IMR-90 (cell line): ENCODE data around the gene GGT6. TPM values are rescaled to one million over a fixed set of nuclear protein-coding genes. Genes with fewer than 3 reads are reported as not detected.

Source experiments
- ATAC-seq: fragments of 200-7000 bp; cut with Tn5 transposase; 2 replicates; pipeline ENCODE4 v1.9.1; 2020; ENCODE audit warnings: low read depth, mild to moderate bottlenecking, moderate library complexity
- BruUV-seq: library from RNA; stranded (reverse); fragments of 400-500 nt; replicated peaks from 2 replicates; lab custom pipeline; 2021; lab: Mats Ljungman, UMichigan
- CTCF ChIA-PET: fragments of 300-600 bp; formaldehyde crosslinking; extraction: SDS; loops from one replicate; lab custom pipeline; 2021; ENCODE audit warnings: antibody characterized with exemption; lab: Yijun Ruan, JAX
- POLR2A ChIA-PET: fragments of 300-600 bp; sonication (Branson Sonifier 250); formaldehyde crosslinking; loops from one replicate; lab custom pipeline; 2022; ENCODE audit warnings: antibody characterized with exemption; ENCODE audit not compliant: unreplicated experiment; lab: Charles Lee
- DNase-seq: peaks from one replicate; pipeline ENCODE4 v3.0.0; 2013
- H2AFZ ChIP-seq: replicated peaks from 2 replicates; pipeline ENCODE3; 2013; ENCODE audit warnings: low read length, mild to moderate bottlenecking; ENCODE audit not compliant: poor library complexity
- H2AK5ac ChIP-seq: 2 replicates; pipeline ENCODE4 v1.6.1; 2013; ENCODE audit warnings: low read depth, low read length, inconsistent platforms
- H2AK9ac ChIP-seq: replicated peaks from 2 replicates; pipeline ENCODE3; 2013; ENCODE audit warnings: mild to moderate bottlenecking, low read depth, low read length, moderate library complexity; ENCODE audit not compliant: poor library complexity
- H2BK120ac ChIP-seq: 2 replicates; pipeline ENCODE4 v1.6.1; 2013; ENCODE audit warnings: low read depth, low read length, inconsistent platforms
- H2BK15ac ChIP-seq: 3 replicates; pipeline ENCODE4 v1.6.1; 2013; ENCODE audit warnings: low read depth, low read length, inconsistent platforms
- H2BK20ac ChIP-seq: 2 replicates; pipeline ENCODE4 v1.6.1; 2013; ENCODE audit warnings: low read depth, mild to moderate bottlenecking, inconsistent platforms, low read length, moderate library complexity
- H2BK5ac ChIP-seq: 2 replicates; pipeline ENCODE4 v1.6.1; 2013; ENCODE audit warnings: mild to moderate bottlenecking, low read depth, low read length, inconsistent platforms; ENCODE audit not compliant: poor library complexity, severe bottlenecking
- H3K14ac ChIP-seq: replicated peaks from 2 replicates; pipeline ENCODE4 v1.6.1; 2013; ENCODE audit warnings: low read depth, low read length, inconsistent platforms
- H3K18ac ChIP-seq: 2 replicates; pipeline ENCODE4 v1.6.1; 2013; ENCODE audit warnings: low read depth, low read length, control low read depth
- H3K23ac ChIP-seq: 2 replicates; pipeline ENCODE4 v1.6.1; 2013; ENCODE audit warnings: low read depth, low read length, inconsistent platforms
- H3K27ac ChIP-seq: 2 replicates; pipeline ENCODE4 v1.5.1; 2013; ENCODE audit warnings: mild to moderate bottlenecking, control low read depth, low read length; ENCODE audit not compliant: insufficient read depth
- H3K27me3 ChIP-seq: 2 replicates; pipeline ENCODE4 v1.6.1; 2013; ENCODE audit warnings: low read length; ENCODE audit not compliant: control insufficient read depth, insufficient read depth
- H3K36me3 ChIP-seq: 2 replicates; pipeline ENCODE4 v1.6.1; 2013; ENCODE audit warnings: low read length, mixed read lengths; ENCODE audit not compliant: control insufficient read depth, insufficient read depth
- H3K4ac ChIP-seq: 2 replicates; pipeline ENCODE4 v1.6.1; 2013; ENCODE audit warnings: low read depth, low read length, inconsistent platforms
- H3K4me1 ChIP-seq: 2 replicates; pipeline ENCODE4 v1.6.1; 2013; ENCODE audit warnings: low read length, mixed read lengths; ENCODE audit not compliant: control insufficient read depth, insufficient read depth
- H3K4me2 ChIP-seq: 2 replicates; pipeline ENCODE4 v1.6.1; 2013; ENCODE audit warnings: low read depth, mild to moderate bottlenecking, control low read depth, low read length, moderate library complexity
- H3K4me3 ChIP-seq: 2 replicates; pipeline ENCODE4 v1.5.1; 2013; ENCODE audit warnings: low read depth, mild to moderate bottlenecking, control low read depth, low read length, moderate library complexity; ENCODE audit not compliant: insufficient read depth
- H3K56ac ChIP-seq: 2 replicates; pipeline ENCODE4 v1.6.1; 2013; ENCODE audit warnings: low read length, inconsistent platforms; ENCODE audit not compliant: insufficient read depth; ENCODE audit errors: extremely low read depth
- H3K79me1 ChIP-seq, 2 experiments: 2 replicates each; pipeline ENCODE4 v1.6.1; 2013; ENCODE audit warnings: low read length in 2 of 2, inconsistent platforms in 1 of 2, low read depth in 1 of 2
- H3K9ac ChIP-seq: 2 replicates; pipeline ENCODE4 v1.6.1; 2013; ENCODE audit warnings: low read depth, low read length, control low read depth
- H3K9me1 ChIP-seq: 2 replicates; pipeline ENCODE4 v1.6.1; 2013; ENCODE audit warnings: low read length, inconsistent platforms; ENCODE audit not compliant: insufficient read depth
- H3K9me3 ChIP-seq: 2 replicates; pipeline ENCODE4 v1.6.1; 2013; ENCODE audit warnings: low read length; ENCODE audit not compliant: control insufficient read depth, insufficient read depth
- H4K20me1 ChIP-seq: 2 replicates; pipeline ENCODE4 v1.6.1; 2013; ENCODE audit warnings: low read length, inconsistent platforms; ENCODE audit not compliant: insufficient read depth
- H4K5ac ChIP-seq: 2 replicates; pipeline ENCODE4 v1.6.1; 2013; ENCODE audit warnings: mild to moderate bottlenecking, low read depth, low read length, control low read depth
- H4K8ac ChIP-seq, 2 experiments: 2 replicates each; pipeline ENCODE4 v1.6.1; 2013; ENCODE audit warnings: low read depth in 2 of 2, low read length in 2 of 2, control low read depth in 1 of 2, inconsistent platforms in 1 of 2
- H4K91ac ChIP-seq: 2 replicates; pipeline ENCODE4 v1.6.1; 2013; ENCODE audit warnings: low read depth, low read length, inconsistent platforms; ENCODE audit not compliant: insufficient read depth
- BHLHE40 ChIP-seq: fragments of 150-350 bp; IDR thresholded peaks from 2 replicates; pipeline ENCODE4 v1.6.1; 2016; ENCODE audit warnings: mild to moderate bottlenecking, low read depth, low read length
- CEBPB ChIP-seq: IDR thresholded peaks from 2 replicates; pipeline ENCODE4 v1.6.1; 2012; ENCODE audit warnings: low read depth, low read length, improper control_type of control experiment
- CHD1 ChIP-seq: IDR thresholded peaks from 2 replicates; pipeline ENCODE4 v1.6.1; 2012; ENCODE audit warnings: low read depth, low read length, improper control_type of control experiment
- CTCF ChIP-seq: conservative IDR thresholded peaks from 2 replicates; pipeline ENCODE4 v1.5.1; 2012; ENCODE audit warnings: mild to moderate bottlenecking, low read depth, low read length, improper control_type of control experiment
- ELK1 ChIP-seq: fragments of 150-350 bp; IDR thresholded peaks from 2 replicates; pipeline ENCODE4 v1.6.1; 2016; ENCODE audit warnings: low read depth, mild to moderate bottlenecking, low read length, moderate library complexity, borderline replicate concordance
- FOS ChIP-seq: fragments of 150-350 bp; IDR thresholded peaks from 2 replicates; pipeline ENCODE4 v1.6.1; 2016; ENCODE audit warnings: low read depth, low read length
- MAFK ChIP-seq: IDR thresholded peaks from 2 replicates; pipeline ENCODE4 v1.6.1; 2012; ENCODE audit warnings: low read depth, low read length, improper control_type of control experiment
- MAZ ChIP-seq: IDR thresholded peaks from 2 replicates; pipeline ENCODE4 v1.6.1; 2012; ENCODE audit warnings: low read depth, mild to moderate bottlenecking, low read length, improper control_type of control experiment, moderate library complexity, borderline replicate concordance
- MXI1 ChIP-seq: IDR thresholded peaks from 2 replicates; pipeline ENCODE4 v1.6.1; 2012; ENCODE audit warnings: low read depth, mild to moderate bottlenecking, low read length, moderate library complexity, borderline replicate concordance
- NFE2L2 ChIP-seq: fragments of 150-350 bp; IDR thresholded peaks from 2 replicates; pipeline ENCODE4 v1.6.1; 2016; ENCODE audit warnings: low read depth, mild to moderate bottlenecking, low read length
- POLR2A ChIP-seq: IDR thresholded peaks from 2 replicates; pipeline ENCODE4 v1.6.1; 2012; ENCODE audit warnings: mild to moderate bottlenecking, low read depth, low read length
- RAD21 ChIP-seq: IDR thresholded peaks from 2 replicates; pipeline ENCODE4 v1.6.1; 2012; ENCODE audit warnings: low read length, improper control_type of control experiment
- RCOR1 ChIP-seq: IDR thresholded peaks from 2 replicates; pipeline ENCODE4 v1.6.1; 2012; ENCODE audit warnings: mild to moderate bottlenecking, low read length, improper control_type of control experiment; ENCODE audit not compliant: insufficient replicate concordance
- RFX5 ChIP-seq: IDR thresholded peaks from 2 replicates; pipeline ENCODE4 v1.8.0; 2012; ENCODE audit warnings: low read depth, mild to moderate bottlenecking, low read length, moderate library complexity
- SMC3 ChIP-seq: fragments of 150-350 bp; IDR thresholded peaks from 2 replicates; pipeline ENCODE4 v1.6.1; 2016; ENCODE audit warnings: low read depth, mild to moderate bottlenecking, antibody characterized with exemption, low read length, moderate library complexity
- USF2 ChIP-seq: fragments of 150-350 bp; IDR thresholded peaks from 2 replicates; pipeline ENCODE4 v1.6.1; 2017; ENCODE audit warnings: mild to moderate bottlenecking, antibody characterized with exemption, low read length, low read depth
- WGBS, 2 experiments: methylation state at CpG; one replicate each; pipeline versions ENCODE4 v1.1.5 to v1.1.7; 2013; ENCODE audit warnings: missing lambda C conversion rate in 2 of 2; ENCODE audit not compliant: insufficient read length in 1 of 2; ENCODE audit errors: extremely low coverage in 2 of 2; 5-methylcytosine and 5-hydroxymethylcytosine counted together
- dilution Hi-C: fragments of 300-500 bp; cut with HindIII; formaldehyde crosslinking; loops from one replicate; pipeline ENCODE4 v1.14.3; 2018; ENCODE audit warnings: low sequenced_read_pairs; ENCODE audit not compliant: unreplicated experiment
- in situ Hi-C: fragments of 300-500 bp; cut with MboI; formaldehyde crosslinking; loops from 3 replicates; pipeline ENCODE4 v1.14.3; 2019; ENCODE audit warnings: low sequenced_read_pairs, inconsistent platforms, mixed read lengths
- intact Hi-C: fragments of 100-400 bp; cut with micrococcal nuclease; formaldehyde crosslinking; loops from 2 replicates; pipeline ENCODE4 v1.10.0; 2022
- polyA plus RNA-seq, 3 experiments: library from polyadenylated mRNA; depleted of rRNA; stranded (reverse); fragments of >200 nt; gene quantifications; 2 replicates each; pipeline ENCODE4 v1.2.3, GENCODE V29; 2012; ENCODE audit warnings: low replicate concordance in 1 of 3
- total RNA-seq: library from RNA; depleted of rRNA; stranded (reverse); fragments of >200 nt; gene quantifications from 2 replicates; pipeline ENCODE4 v1.2.3, GENCODE V29; 2012

GGT6 gene
- total and polyA plus RNA-seq, 2 of the 4 experiments (the other 2 are of a cell fraction), result not detected

GRCh38 chr17:4580291-4580690 is 19.9 kb upstream of the GGT6 start:
- no peaks in the 10 kb centered on the region for H4K20me1 ChIP-seq
- H3K4me1 ChIP-seq, result peaks cover 1% of the 10 kb centered on the region; the same call in 1 of the 2 replicates
- H2BK20ac ChIP-seq, result no peak overlapping the region
- ChIA-PET POLR2A (interaction anchor here (0.6 kb wide), 1 partner anchor 30 kb away, joined by 13 read pairs; no protein-coding TSS in a partner anchor), CTCF (no interaction called here)
- no peak overlapping the region for H3K18ac ChIP-seq
- H3K27ac ChIP-seq, result no peak overlapping the region
- H3K23ac ChIP-seq, result no peak overlapping the region
- BruUV-seq, result no TSS peak
- H2AK5ac ChIP-seq, result no peak overlapping the region
- H3K27me3 ChIP-seq, result peaks cover 60% of the 10 kb centered on the region
- dilution Hi-C loops (no loop called here), intact Hi-C loops (no loop called here), in situ Hi-C loops (no loop called here)
- H3K4me3 ChIP-seq, result no peak overlapping the region
- H2BK15ac ChIP-seq, result no peak overlapping the region
- no peak for TF ChIP-seq MAZ
- no peak for TF ChIP-seq RAD21
- TF ChIP-seq CTCF, result no peak
- no peak for TF ChIP-seq SMC3
- TF ChIP-seq FOS, result no peak
- no peak for TF ChIP-seq MAFK
- no peak for TF ChIP-seq RCOR1
- TF ChIP-seq CHD1, result no peak
- no peak for TF ChIP-seq MXI1
- no peak for TF ChIP-seq BHLHE40
- no peak for TF ChIP-seq NFE2L2
- no peak for TF ChIP-seq CEBPB
- no peak for TF ChIP-seq POLR2A
- no peak for TF ChIP-seq RFX5
- no peak for TF ChIP-seq USF2
- no peak for TF ChIP-seq ELK1
- no peak overlapping the region for H2AFZ ChIP-seq
- no peaks in the 10 kb centered on the region for H3K36me3 ChIP-seq
- H2BK120ac ChIP-seq, result no peak overlapping the region
- no peak overlapping the region for H3K4me2 ChIP-seq
- H3K9ac ChIP-seq, result no peak overlapping the region
- H3K9me1 ChIP-seq, result no peaks in the 10 kb centered on the region
- H4K5ac ChIP-seq, result no peak overlapping the region
- no peak for DNase-seq
- no peak overlapping the region for H2AK9ac ChIP-seq
- H2BK5ac ChIP-seq, result no peak overlapping the region
- H4K91ac ChIP-seq, result no peak overlapping the region
- no peak for ATAC-seq
- no peaks in the 10 kb centered on the region for H3K79me1 ChIP-seq
- no peak overlapping the region for H3K4ac ChIP-seq
- H3K9me3 ChIP-seq, result no peaks in the 10 kb centered on the region
- 60% methylated on average over 1 of the region's 7 CpGs; no CpG with 5 or more reads in 1 of the 2 experiments for WGBS, 2 experiments
- no peak overlapping the region for H3K56ac ChIP-seq
- H3K14ac ChIP-seq, result no peak overlapping the region
- no peak overlapping the region for H4K8ac ChIP-seq
